ENCODE measurements around the gene AK9. TPM values are rescaled to one million over a fixed set of nuclear protein-coding genes. Genes with fewer than 3 reads are reported as not detected.

The AK9 gene
- total RNA-seq, 1 donor from 2014 or later = 8.2 TPM

- Histone ChIP-seq H3K79me2 (ENCODE audit: low read depth) (no peaks in the 10 kb centered on the region), H3K4me3 (no peak overlapping the region), H4K20me1 (ENCODE audit: low read depth) (no peaks in the 10 kb centered on the region), H3K9me3 (ENCODE audit: low read depth) (no peaks in the 10 kb centered on the region), H3K4me1 (no peaks in the 10 kb centered on the region), H3K27ac (no peak overlapping the region), H2AFZ (replicated peaks) (no peak overlapping the region), H3K4me2 (no peak overlapping the region), H3F3A (ENCODE audit: low read depth) (no peaks in the 10 kb centered on the region), H3K36me3 (no peaks in the 10 kb centered on the region), H3K9ac (no peak overlapping the region), H3K27me3 (no peaks in the 10 kb centered on the region)
- no peak for DNase-seq (ENCODE audit: low spot score)
- Mint-ChIP-seq H3K27me3 (ENCODE audit: insufficient read depth, low read depth) (no peaks in the 10 kb centered on the region), H3K4me3 (no peak overlapping the region), H3K4me1 (peaks cover 2% of the 10 kb centered on the region), H3K9me3 (no peaks in the 10 kb centered on the region), H3K36me3 (no peaks in the 10 kb centered on the region), H3K27ac (no peak overlapping the region)
- no peak for TF ChIP-seq CTCF (IDR thresholded peaks at IDR 0.05)
- no peak for TF ChIP-seq EZH2 (IDR thresholded peaks at IDR 0.05)
- no peak for TF ChIP-seq EZH2phosphoT487 (IDR thresholded peaks at IDR 0.05)
These were observed 35.2 kb downstream of the AK9 start for GRCh38 chr6:109655761-109656262.

GRCh38 chr6:109653264-109653663, 37.7 kb downstream of the AK9 start:
- Mint-ChIP-seq H3K4me3 (no peak overlapping the region), H3K4me1 (peaks cover 2% of the 10 kb centered on the region), H3K27me3 (ENCODE audit: insufficient read depth, low read depth) (no peaks in the 10 kb centered on the region), H3K27ac (no peak overlapping the region), H3K9me3 (peaks cover 2% of the 10 kb centered on the region), H3K36me3 (no peaks in the 10 kb centered on the region)
- no peak overlapping the region for H3K27ac ChIP-seq
- DNase-seq (ENCODE audit: low spot score) = no peak
- no peak overlapping the region for H3K4me2 ChIP-seq
- H3K4me1 ChIP-seq = no peaks in the 10 kb centered on the region
- no peaks in the 10 kb centered on the region for H3K36me3 ChIP-seq
- no peak overlapping the region for H2AFZ ChIP-seq (replicated peaks)
- H3K79me2 ChIP-seq (ENCODE audit: low read depth) = no peaks in the 10 kb centered on the region
- H3K9me3 ChIP-seq (ENCODE audit: low read depth) = no peaks in the 10 kb centered on the region
- H3K9ac ChIP-seq = no peak overlapping the region
- no peaks in the 10 kb centered on the region for H4K20me1 ChIP-seq (ENCODE audit: low read depth)
- TF ChIP-seq EZH2 (IDR thresholded peaks at IDR 0.05) (no peak), CTCF (IDR thresholded peaks at IDR 0.05) (no peak), EZH2phosphoT487 (IDR thresholded peaks at IDR 0.05) (no peak)
- H3F3A ChIP-seq (ENCODE audit: low read depth) = no peaks in the 10 kb centered on the region
- no peak overlapping the region for H3K4me3 ChIP-seq
- H3K27me3 ChIP-seq = no peaks in the 10 kb centered on the region

GRCh38 chr6:109644131-109644530, 46.9 kb downstream of the AK9 start:
- DNase-seq (ENCODE audit: low spot score) = no peak
- Mint-ChIP-seq H3K27ac (no peak overlapping the region), H3K27me3 (ENCODE audit: insufficient read depth, low read depth) (no peaks in the 10 kb centered on the region), H3K36me3 (no peaks in the 10 kb centered on the region), H3K9me3 (peaks cover 10% of the 10 kb centered on the region), H3K4me1 (no peaks in the 10 kb centered on the region), H3K4me3 (no peak overlapping the region)
- Histone ChIP-seq H3K36me3 (no peaks in the 10 kb centered on the region), H3K9me3 (ENCODE audit: low read depth) (no peaks in the 10 kb centered on the region), H3F3A (ENCODE audit: low read depth) (no peaks in the 10 kb centered on the region), H3K4me3 (no peak overlapping the region), H3K27me3 (no peaks in the 10 kb centered on the region), H2AFZ (replicated peaks) (no peak overlapping the region), H3K4me2 (no peak overlapping the region), H3K4me1 (no peaks in the 10 kb centered on the region), H4K20me1 (ENCODE audit: low read depth) (no peaks in the 10 kb centered on the region), H3K27ac (no peak overlapping the region), H3K79me2 (ENCODE audit: low read depth) (no peaks in the 10 kb centered on the region), H3K9ac (no peak overlapping the region)
- TF ChIP-seq EZH2phosphoT487 (IDR thresholded peaks at IDR 0.05) = no peak
- TF ChIP-seq CTCF (IDR thresholded peaks at IDR 0.05) = no peak
- TF ChIP-seq EZH2 (IDR thresholded peaks at IDR 0.05) = no peak

Data from neural progenitor cell (in vitro differentiated cells).